IPS DF 19.7 (cell line): Measurements from ENCODE around the gene ABCA6.

Experiments
- DNase-seq: peaks from one replicate; pipeline ENCODE4 v3.0.0-alpha.2; 2013; ENCODE audit warnings: low read depth, low spot score

Gene ABCA6

DNA sequence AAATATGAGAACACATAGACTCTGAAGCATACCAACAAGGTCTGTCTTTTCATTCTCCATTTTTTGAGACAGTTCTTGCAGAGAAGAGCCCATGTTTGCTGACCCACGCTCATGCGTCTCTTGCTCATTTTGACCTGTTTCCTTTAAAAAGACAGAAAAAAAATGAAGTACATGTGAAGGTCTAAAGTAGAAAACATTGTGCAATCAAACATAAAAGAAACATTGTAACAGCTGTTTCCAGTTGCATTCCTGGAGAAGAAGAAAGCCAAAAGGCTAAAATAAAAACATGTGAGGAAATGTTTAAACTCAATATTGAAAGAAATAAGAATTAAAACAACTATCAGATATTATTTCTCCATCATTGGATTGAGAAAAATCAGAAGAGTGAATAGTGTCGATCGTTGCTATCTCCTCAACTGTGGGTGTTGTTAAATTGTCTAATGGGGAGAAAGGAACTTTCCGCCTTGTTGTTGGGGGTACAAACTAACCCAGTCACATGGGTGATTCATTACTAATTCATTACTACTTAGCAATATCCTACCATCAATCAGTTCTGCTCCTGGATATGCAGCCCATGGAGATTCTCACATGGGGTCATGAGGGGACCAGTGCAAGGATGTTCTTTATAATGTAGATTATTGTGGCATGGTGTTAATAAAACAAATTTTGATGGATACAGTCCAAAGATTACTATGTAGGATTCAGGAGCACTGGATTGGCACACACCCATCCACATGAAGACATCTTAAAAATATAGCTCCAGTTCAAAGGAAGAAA is 90.5 kb downstream of the ABCA6 start:
- no peak for DNase-seq

DNA sequence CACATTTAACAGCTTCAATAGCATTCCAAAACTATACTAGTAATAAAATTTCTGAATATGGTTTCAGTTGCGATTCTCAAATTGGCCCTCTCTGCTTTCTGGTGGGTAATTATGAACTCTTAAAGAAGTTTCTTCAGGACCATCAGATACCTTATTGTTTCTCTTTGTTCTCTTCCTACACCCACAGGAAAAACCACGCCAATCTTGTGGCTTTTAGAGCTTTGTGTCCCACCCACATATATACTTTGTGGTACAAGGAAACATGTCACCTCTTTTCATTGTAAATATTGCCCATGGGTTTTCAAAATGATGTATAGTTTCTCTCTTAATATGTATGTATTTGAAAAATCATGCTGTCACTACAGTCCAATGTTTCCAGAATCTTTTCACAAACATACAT is 93.1 kb downstream of the ABCA6 start:
- no peak for DNase-seq

DNA sequence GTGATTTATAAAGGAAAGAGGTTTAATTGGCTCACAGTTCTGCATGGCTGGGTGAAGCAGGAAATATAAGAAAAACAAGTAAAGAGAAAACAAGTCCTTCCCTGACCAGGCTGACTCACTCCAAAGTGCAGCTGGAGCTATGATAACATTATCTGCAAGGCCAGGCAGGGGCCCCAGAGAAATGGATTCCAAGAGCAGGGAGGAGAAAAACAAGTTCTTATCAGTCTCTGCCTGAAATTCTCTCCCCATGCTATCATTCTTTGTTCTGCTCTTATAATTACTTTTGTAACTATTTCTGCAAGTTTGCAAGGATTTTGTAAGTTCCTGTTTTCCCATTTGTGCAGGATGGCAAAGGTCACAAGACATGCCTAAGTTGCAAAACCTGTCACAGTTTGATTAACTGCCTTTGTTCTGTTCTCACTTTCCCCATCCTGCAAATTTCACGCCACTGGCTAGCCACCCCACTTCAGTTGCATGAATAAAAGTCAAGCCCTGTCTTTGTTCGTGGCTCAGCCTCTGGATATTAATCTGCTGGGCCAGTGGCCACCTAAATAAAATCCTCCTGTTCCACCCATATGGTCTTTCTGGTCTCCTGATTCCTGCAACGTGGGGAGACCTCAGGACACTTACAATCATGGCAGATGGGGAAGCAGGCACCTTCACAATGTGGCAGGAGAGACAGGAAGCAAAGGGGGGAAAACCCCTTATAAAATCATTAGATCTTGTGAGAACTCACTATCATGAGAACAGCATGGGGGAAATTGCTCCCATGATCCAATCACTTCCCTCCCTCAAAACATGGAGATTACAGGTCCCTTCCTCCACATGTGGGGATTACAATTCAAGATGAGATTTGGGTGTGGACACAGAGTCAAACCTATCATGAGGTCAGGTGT is 94.1 kb downstream of the ABCA6 start:
- no peak for DNase-seq

DNA sequence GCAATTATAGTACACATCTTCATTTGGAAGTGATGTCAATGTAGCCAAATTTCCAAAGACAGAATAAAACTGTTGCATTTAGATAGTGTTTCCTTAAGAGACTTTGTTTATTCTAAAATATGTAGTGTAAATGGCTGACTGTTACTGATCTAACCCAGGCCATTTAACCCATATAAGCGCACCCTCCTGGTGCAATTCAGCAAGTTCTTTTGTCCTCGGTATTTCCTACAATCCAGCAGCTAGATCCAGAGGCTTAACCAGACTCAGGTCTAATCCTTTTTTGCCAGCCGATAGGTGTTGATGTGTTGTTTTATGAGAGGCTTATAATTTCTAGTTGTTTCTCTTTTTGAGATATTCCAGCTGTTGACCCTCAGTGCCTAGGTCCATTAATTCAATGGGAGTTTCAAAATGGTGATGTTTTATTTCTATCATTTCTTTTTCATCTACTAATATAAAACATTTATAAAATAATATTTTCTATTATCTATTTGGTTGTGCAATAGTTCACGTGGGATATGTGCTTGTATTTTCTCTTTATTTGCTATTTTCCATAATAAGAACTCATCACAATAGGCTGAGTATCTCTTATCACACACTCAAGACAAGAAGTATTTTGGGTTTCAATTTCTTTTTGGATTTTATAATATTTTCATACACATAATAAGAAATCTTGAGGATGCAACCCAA is 95.4 kb downstream of the ABCA6 start:
- DNase-seq, result no peak

DNA sequence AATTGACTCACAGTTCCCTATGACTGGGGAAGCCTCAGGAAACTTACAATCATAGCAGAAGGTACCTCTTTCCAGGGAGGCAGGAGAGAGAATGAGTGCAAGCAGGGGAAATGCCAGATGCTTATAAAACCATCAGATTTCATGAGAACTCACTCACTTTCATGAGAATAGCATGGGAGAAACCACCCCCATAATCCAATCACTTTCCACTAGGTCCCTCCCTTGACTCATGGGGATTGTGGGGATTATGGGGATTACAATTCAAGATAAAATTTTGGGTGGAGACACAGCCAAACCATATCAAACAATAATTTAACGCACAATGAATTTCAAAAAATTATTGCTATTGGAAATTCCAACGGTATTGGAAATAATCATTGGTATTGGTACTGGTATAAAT is 96.0 kb downstream of the ABCA6 start:
- DNase-seq, result no peak

DNA sequence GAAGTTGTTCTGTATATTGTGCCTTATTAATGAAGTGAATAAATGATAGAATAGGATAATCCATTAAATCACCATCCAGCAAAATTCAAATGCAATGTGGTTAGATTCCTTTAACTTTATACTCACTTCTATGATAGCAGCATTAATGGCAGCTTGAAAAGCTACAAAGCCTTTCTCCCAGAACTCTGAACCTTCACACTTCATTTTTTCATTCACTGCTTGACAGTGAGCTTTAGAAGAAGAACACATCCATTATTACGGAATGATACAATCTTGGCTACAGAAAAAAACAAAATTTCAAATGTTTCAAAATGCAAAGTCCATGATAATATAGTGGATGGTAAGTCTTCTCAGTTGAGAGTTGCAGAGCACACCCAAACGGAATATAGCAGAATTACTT is 97.3 kb downstream of the ABCA6 start:
- no peak for DNase-seq

DNA sequence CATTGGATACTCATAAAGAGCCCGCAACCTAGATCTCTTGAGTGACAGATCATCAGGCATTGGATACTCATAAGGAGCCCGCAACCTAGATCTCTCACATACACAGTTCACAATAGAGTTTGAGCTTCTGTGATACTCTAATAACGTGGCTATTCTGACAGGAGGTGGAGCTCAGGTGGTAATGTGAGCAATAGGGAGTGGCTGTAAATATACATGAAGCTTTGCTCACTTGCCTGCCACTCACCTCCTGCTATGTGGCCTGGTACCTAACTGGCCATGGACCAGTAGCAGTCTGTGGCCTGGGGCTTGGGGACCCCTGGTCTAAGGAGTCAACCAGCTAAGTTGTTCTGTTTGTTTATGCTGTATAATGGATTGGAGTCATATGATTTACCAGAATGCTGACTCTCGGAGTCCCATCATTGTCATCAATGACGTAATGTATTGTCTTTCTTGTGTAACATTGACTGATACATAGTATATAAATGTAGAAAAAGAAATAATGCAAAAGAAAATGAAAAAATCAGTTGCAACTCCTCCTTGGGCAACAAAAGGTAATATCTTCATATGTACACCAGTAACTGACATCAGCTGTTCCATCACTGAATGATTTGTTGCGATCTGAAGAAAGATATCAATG is 98.5 kb downstream of the ABCA6 start:
- DNase-seq, result no peak

DNA sequence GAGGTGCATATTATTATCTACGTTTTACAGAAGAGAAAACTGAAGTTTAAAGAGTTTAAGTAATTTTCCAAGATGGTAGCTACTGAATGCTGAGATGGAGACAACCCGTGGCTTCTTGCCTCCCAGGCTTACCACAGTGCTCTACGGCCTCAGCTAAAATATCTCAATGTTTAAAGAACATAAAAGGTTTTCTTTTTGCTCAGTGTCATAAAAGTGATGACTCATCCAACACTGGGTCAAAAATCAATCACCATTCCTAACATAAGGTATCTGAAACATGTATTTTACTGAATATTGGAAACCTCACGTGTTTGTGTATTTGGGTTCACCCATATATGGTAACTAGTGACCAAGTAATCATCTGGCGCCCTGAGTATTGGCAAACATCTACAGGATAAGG is 99.4 kb downstream of the ABCA6 start:
- no peak for DNase-seq

DNA sequence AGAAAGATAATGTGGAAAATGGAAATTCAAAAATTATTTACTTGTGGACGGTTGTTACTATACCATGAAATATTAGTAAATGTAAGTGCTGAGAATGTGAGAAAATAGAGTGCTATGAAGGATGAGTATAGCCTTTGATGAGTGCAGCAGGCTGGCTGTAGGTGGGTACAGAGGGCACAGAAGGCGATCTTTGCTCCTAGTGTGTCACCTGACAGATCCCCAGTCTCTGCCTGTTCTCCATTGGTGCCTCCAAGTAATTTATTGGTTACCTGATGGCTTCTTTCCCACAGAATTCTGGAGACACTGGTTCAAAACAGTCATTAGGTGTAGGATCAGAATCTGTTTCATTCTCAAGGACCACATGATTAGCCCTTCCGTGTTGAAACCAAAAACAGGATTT is 109.9 kb downstream of the ABCA6 start:
- no peak for DNase-seq

DNA sequence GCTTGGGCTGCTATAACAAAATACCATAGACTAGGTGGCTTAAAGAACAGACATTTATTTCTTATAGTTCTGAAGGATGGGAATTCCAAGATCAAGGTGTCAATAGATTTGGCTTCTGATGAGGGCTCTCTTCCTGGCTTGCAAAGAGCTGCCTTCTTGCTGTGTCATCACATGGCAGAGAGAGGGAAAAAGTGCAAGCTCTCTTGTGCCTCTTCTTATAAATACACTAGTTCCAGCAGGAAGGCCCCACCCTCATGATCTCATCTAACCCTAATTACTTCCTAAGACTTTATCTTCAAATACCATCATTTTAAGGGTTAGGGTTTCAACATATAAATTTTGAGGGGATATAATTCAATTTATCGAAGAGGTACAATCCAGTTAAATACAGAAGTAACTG is 111.5 kb downstream of the ABCA6 start:
- DNase-seq, result no peak
